MCF 10A (cell line): Measurements from ENCODE around the gene VOPP1. TPM values are rescaled to one million over a fixed set of nuclear protein-coding genes. Genes with fewer than 3 reads are reported as not detected.

ENCODE experiments used
- BruUV-seq: library from RNA; stranded (reverse); fragments of 400-500 nt; replicated peaks from 2 replicates; lab custom pipeline; 2021; lab: Mats Ljungman, UMichigan
- CTCF ChIA-PET: fragments of 300-600 bp; sonication (Branson Sonifier 250); formaldehyde crosslinking; extraction: SDS; loops from one replicate; lab custom pipeline; 2021; ENCODE audit warnings: antibody characterized with exemption, inconsistent platforms; lab: Yijun Ruan, JAX
- POLR2A ChIA-PET: fragments of 300-600, 350-650 bp; sonication (Branson Sonifier 250); formaldehyde crosslinking; extraction: SDS; loops from one replicate; lab custom pipeline; 2020; ENCODE audit warnings: antibody characterized with exemption, inconsistent platforms; lab: Yijun Ruan, JAX
- DNase-seq: peaks from one replicate; pipeline ENCODE4 v3.0.0-alpha.2; 2018; ENCODE audit not compliant: unreplicated experiment
- H3K27ac Mint-ChIP-seq: one replicate; pipeline ENCODE4 v1.8.0; 2022; ENCODE audit warnings: mild to moderate bottlenecking, low read depth, mixed read lengths; ENCODE audit not compliant: unreplicated experiment
- H3K27me3 Mint-ChIP-seq: one replicate; pipeline ENCODE4 v1.8.0; 2022; ENCODE audit warnings: mixed read lengths; ENCODE audit not compliant: insufficient read depth, unreplicated experiment
- H3K36me3 Mint-ChIP-seq: one replicate; pipeline ENCODE4 v1.8.0; 2022; ENCODE audit warnings: mild to moderate bottlenecking, moderate library complexity, mixed read lengths; ENCODE audit not compliant: insufficient read depth, unreplicated experiment
- H3K4me1 Mint-ChIP-seq: one replicate; pipeline ENCODE4 v1.8.0; 2022; ENCODE audit warnings: mixed read lengths; ENCODE audit not compliant: insufficient read depth, unreplicated experiment
- H3K4me3 Mint-ChIP-seq: one replicate; pipeline ENCODE4 v1.8.0; 2022; ENCODE audit warnings: mild to moderate bottlenecking, moderate library complexity, mixed read lengths; ENCODE audit not compliant: unreplicated experiment
- H3K9me3 Mint-ChIP-seq: one replicate; pipeline ENCODE4 v1.8.0; 2022; ENCODE audit warnings: mixed read lengths; ENCODE audit not compliant: unreplicated experiment
- intact Hi-C: fragments of 100-400 bp; cut with micrococcal nuclease; formaldehyde crosslinking; loops from 2 replicates; pipeline ENCODE4 v1.14.1; 2022
- total RNA-seq: library from RNA; stranded (reverse); gene quantifications from 2 replicates; pipeline ENCODE4 v1.2.3, GENCODE V29; 2022
- TF ChIP-seq, protein P1 (sequence below): fragments of 200-600 bp; IDR thresholded peaks from one replicate; pipeline ENCODE4 v1.8.0; 2022; ENCODE audit warnings: antibody characterized with exemption, mild to moderate bottlenecking; ENCODE audit not compliant: unreplicated experiment

Gene VOPP1
- total RNA-seq, 1 experiment from 2014 or later, result 29.2 TPM

DNA sequence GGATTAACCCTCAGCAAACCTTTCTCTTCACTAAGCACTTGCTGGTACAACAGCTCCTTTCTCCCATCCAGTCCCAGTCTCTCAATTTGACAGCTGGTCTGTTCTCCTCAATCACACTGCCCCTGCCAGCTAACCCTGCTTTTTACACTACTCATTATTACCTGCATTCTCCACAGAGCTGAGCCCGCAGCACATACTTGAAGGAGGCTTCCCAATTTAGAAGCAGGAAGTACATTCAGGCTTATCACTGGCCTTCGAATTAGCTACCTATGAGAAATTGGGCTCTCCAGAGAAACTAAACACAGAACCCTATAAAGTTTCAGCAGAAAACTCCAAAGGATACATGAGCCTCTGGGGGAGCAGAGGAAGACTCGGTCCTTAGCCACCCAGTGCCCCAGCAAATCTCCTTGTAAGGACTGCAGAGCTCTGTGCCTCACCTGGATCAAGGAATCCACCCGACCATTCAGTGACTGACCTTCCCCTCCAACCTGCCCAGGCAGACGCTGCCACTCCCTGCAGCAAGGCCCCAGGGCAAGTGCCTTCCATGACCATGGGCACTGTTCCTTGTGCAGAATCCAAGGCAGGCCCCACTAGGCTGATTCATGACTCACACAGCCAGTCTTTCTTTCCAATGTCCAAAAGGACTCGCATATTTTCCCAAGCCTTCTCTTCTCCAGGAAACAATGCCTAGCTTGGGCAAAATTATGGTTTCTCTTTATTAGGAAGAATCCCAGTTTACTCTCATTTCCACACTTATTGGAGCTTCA lies 68.0 kb downstream of the VOPP1 start:
- ChIA-PET POLR2A (interaction anchor here (0.7 kb wide), 1 partner anchor 77 kb away, joined by 5 read pairs; no protein-coding TSS in a partner anchor), CTCF (interaction anchor here (0.7 kb wide), 1 partner anchor 12 kb away, joined by 3 read pairs; no protein-coding TSS in a partner anchor)
- no peak overlapping the region for H3K4me3 Mint-ChIP-seq
- intact Hi-C loops, result no loop called here
- no peaks in the 10 kb centered on the region for H3K27me3 Mint-ChIP-seq
- no peaks in the 10 kb centered on the region for H3K9me3 Mint-ChIP-seq
- H3K4me1 Mint-ChIP-seq, result peaks cover 18% of the 10 kb centered on the region
- peak overlapping the region; percentile 61 for H3K27ac Mint-ChIP-seq
- TF ChIP-seq, protein P1, sequence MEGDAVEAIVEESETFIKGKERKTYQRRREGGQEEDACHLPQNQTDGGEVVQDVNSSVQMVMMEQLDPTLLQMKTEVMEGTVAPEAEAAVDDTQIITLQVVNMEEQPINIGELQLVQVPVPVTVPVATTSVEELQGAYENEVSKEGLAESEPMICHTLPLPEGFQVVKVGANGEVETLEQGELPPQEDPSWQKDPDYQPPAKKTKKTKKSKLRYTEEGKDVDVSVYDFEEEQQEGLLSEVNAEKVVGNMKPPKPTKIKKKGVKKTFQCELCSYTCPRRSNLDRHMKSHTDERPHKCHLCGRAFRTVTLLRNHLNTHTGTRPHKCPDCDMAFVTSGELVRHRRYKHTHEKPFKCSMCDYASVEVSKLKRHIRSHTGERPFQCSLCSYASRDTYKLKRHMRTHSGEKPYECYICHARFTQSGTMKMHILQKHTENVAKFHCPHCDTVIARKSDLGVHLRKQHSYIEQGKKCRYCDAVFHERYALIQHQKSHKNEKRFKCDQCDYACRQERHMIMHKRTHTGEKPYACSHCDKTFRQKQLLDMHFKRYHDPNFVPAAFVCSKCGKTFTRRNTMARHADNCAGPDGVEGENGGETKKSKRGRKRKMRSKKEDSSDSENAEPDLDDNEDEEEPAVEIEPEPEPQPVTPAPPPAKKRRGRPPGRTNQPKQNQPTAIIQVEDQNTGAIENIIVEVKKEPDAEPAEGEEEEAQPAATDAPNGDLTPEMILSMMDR, result no peak
- DNase-seq, result peak; percentile 11
- no TSS peak for BruUV-seq
- H3K36me3 Mint-ChIP-seq, result no peaks in the 10 kb centered on the region

- ChIA-PET POLR2A (no interaction called here), CTCF (interaction anchor here (0.5 to 0.6 kb wide), 3 partner anchors 61 to 1264 kb away, joined by 3 read pairs; no protein-coding TSS in a partner anchor)
- Mint-ChIP-seq H3K27ac (no peak overlapping the region), H3K4me3 (no peak overlapping the region), H3K27me3 (no peaks in the 10 kb centered on the region), H3K4me1 (peaks cover 18% of the 10 kb centered on the region), H3K9me3 (no peaks in the 10 kb centered on the region), H3K36me3 (no peaks in the 10 kb centered on the region)
- DNase-seq, result no peak
- no TSS peak for BruUV-seq
- TF ChIP-seq, protein P1, result no peak
- intact Hi-C loops, result no loop called here
Measured at GRCh38 chr7:55502858-55503440, 69.4 kb downstream of the VOPP1 start.

DNA sequence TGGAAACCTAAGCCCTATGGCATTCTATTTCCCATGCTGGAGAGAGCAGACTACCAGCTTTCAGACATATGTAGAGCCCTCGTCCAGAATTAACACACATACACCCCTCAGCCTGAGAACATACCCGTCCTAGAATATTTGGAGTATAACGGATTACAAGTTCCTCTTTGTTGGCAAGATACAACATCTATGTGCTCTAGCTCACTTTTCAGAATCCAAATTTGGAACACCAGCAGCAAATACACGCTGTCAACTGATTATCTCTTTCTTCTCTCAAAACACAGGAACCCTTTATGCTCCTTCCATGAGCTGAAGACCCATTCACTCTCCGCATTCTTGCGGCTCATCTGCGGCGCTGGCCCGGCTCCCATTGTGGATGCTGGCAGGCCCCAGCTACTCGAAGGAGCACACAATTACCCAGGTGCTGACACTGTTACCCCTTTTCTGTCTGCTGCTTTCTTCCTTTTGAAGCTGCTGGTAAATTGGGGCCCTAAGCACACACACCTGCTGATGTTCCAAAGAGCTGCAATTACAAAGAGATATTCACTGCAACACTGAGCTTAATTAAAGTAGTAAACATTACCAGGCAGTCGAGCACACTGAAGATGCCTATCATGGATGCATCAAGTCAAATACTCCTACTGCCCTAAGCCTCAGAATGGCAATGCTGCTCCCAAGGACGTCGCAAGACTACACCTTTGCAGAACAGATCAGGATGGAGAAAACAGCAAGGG lies 70.0 kb downstream of the VOPP1 start:
- ChIA-PET CTCF (interaction anchor here (0.5 to 0.6 kb wide), 4 partner anchors 9 to 1263 kb away, joined by 3 read pairs; no protein-coding TSS in a partner anchor), POLR2A (interaction anchor here (0.6 kb wide), 1 partner anchor 10 kb away, joined by 4 read pairs; no protein-coding TSS in a partner anchor)
- Mint-ChIP-seq H3K4me3 (no peak overlapping the region), H3K36me3 (no peaks in the 10 kb centered on the region), H3K27ac (no peak overlapping the region), H3K4me1 (peaks cover 18% of the 10 kb centered on the region), H3K27me3 (no peaks in the 10 kb centered on the region), H3K9me3 (no peaks in the 10 kb centered on the region)
- no peak for DNase-seq
- BruUV-seq, result no TSS peak
- intact Hi-C loops, result no loop called here
- TF ChIP-seq, protein P1, result no peak
